Fibroblast of skin of abdomen (primary cell): ENCODE measurements around the gene ENTPD8.
"Not testable (repeated sequence)": the region's sequence is repeated elsewhere in the genome, so short reads cannot be mapped to it uniquely, and the experiment has no call there.

ENCODE experiments used
- DNase-seq: peaks from one replicate; pipeline ENCODE4 v3.0.0-alpha.2; 2013

The ENTPD8 gene

DNA sequence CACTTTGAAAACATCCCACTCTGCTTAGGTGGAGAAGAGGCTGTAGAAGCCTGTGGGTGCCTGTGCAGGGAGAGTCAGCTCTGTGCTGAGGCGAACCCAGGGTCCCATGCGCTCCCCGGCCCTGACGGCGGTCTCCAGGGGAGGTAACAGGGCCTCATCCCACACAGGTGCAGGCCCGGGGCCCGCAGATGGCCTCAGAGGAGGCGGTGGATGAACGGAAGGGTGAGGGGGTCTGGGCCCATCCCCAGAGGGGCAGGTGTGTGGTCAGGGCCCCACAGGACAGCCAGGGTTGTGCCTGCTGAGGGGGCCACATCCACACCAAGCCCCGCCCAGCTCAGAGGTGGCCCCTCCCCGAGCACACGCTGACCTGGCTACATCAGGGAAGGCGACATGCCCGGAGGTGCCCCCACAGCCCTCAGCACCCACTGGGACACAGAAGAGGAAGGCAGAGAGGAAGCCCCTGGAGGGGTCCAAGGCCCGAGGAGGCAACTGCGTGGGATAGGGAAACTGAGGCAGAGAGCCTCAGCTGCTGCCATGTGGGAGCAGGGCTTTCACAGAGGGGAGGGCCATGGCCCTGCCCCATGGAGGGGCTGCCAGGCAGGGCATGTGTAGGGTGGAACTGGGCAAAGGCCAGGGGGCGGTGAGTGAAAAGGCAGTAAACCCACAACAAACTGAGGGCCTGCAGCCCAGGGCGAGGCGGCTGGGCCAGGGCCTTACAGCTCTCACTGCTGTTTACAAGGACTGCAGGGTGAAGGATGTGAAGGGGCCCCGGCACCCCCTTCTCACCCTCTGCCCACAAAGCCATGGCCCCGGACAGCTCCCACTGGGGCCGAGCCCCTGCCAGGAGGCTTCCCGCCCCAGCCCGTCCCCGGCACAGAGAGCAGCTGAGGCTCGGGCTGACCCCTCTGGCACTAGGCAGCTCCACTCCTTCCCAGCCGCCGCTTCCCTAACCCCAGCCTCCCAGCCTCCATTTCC is 47.7 kb downstream of the ENTPD8 start:
- no peak for DNase-seq

GRCh38 chr9:137392232-137393007 is 48.7 kb downstream of the ENTPD8 start:
- DNase-seq: no peak

DNA sequence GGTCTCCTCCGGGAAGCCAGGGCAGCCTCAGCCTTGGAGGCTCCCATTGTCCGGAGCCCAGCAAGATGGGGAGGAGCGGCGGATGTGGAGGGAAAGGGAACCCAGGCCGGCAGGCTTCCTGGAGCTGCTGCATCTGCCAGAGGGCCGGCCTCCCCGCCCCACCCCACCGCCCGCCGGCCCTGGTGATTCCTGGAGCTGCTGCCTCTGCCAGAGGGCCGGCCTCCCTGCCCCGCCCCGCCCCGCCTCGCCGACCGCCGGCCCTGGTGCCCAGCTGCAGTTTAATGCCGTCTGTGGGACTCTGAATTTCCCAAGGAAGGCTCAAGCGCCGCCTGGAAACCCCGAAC is 49.8 kb downstream of the ENTPD8 start:
- no peak for DNase-seq

DNA sequence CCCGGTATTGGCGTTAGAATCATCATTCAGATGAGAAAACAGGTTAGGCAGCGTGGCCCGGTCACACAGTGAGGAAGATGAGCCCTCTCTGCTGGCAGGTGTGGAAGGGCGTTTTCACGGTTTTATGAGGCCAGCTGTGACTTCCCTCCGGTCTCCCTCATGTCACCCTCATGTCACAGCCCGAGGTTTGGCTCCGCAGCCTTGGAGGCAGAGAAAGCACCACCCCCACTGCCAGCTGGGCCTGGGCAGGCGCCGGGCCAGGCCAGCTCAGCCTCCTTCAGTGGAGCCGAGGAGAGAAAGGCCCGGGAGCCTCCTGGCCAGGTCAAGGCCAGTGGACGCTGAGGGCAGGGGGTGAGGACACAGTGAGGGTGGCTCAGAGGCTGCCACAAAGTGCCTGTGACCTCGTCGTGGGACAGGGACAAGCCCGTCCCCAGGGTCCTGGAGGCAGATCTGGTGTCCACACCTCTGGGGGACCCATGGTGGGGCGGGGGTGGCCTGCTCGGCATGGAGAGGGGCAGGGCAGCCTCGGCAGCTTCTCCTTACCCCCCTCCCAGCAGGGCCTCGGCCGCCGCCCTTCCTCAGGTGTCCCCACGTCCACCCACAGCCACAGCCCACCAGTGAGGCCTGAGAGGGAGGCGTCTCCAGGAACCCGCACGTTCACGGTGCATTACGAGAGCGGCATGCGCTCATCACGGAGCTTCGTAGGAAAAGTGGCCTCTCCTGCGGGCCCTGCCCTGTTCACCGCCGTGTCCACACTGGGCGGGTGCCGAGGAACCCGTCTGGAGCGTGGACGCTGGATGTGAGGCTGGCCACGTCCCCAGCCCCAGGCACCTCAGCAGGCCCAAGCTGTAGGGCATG is 50.4 kb downstream of the ENTPD8 start:
- no peak for DNase-seq

DNA sequence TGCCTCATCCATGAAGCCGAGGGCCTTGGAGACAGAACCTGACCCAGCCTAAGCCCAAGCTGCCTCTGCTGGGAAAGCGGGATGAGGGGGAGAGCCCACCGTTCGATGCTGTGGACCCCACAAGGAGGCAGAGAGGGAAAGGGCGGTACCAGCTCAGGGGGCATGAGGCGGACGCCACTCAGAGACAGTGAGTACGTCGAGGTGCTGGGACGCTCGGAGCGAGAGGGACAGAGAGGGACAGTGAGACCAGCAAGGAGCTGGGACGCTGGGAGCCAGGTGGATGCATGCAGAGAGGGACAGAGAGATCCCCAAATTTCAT is 51.8 kb downstream of the ENTPD8 start:
- no peak for DNase-seq

GRCh38 chr9:137388589-137389427 is 52.3 kb downstream of the ENTPD8 start:
- DNase-seq: no peak

GRCh38 chr9:137387891-137388560 is 53.1 kb downstream of the ENTPD8 start:
- no peak for DNase-seq

- no peak for DNase-seq
These were observed 53.9 kb downstream of the ENTPD8 start for GRCh38 chr9:137387114-137387890.

DNA sequence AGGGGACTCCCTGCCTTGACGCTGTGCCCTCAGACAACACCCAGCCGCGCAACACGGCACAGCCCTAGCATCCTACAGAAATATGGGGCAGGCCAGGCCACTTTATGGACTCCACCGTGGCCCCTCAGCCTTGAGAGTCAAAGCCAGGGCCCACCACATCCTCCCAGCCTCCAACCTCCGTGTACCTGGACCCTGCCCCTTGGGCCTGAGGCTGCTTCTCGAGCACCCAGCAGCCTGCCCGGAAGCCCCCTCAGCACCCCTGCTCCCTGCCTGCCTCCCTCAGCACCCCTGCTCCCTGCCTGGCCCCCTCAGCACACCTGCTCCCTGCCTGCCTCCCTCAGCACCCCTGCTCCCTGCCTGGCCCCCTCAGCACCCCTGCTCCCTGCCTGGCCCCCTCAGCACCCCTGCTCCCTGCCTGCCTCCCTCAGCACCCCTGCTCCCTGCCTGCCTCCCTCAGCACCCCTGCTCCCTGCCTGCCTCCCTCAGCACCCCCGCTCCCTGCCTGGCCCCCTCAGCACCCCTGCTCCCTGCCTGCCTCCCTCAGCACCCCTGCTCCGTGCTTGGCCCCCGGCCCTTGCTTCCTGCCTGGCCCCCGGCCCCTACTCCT is 54.5 kb downstream of the ENTPD8 start:
- not testable (repeated sequence) for DNase-seq

DNA sequence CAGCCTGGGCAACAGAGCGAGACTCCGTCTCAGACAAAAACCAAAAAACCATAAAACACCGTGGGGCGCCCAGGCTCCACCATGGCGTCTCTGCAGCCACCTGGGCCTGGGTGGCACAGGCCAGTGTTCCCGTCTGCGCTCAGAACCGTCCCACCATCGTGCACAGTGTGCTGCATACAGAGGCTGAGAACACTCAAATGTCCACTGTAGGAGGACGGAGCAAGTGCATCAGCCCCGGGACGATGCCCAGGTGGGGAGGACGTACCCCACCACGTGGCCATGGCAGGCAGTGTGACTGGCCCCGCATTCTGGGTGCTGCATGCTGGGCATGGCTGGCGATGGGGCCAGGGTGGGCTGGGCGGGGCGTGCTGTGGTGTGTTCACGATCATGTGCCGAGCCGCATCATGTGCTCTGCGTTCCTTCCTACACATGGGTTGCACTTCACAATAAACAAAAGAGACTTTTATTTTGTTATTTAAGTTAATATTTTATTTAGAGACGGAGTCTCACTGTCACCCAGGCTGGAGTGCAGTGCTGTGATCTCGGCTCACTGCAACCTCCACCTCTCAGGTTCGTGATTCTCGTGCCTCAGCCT is 56.0 kb downstream of the ENTPD8 start:
- DNase-seq: no peak
